Fibroblast of the conjunctiva (primary cell): ENCODE results near the gene GSTM3.
"Not testable (repeated sequence)": the region's sequence is repeated elsewhere in the genome, so short reads cannot be mapped to it uniquely, and the experiment has no call there.

ENCODE experiments used
- DNase-seq: peaks from one replicate; pipeline ENCODE4 v3.0.0-alpha.2; 2010; ENCODE audit warnings: low read depth

GSTM3 gene

DNA sequence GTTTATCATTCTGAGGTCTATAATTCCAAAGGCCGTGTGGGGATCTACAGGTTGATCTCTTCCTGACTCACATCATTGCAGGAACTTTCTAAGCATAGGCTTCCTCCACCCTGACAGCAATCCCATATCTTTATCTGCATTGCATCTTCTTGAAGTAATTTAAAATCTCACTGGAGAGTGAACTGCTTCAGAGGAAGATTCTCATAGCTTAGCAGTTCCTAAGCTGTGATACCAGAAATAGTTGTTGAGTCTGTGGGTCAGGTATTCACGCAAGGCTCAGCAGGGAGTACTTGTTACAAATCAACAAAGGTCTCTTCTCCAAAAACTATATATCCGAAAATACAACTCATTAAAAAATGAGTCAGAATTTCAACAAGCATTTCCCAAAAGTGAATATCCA is 45.7 kb downstream of the GSTM3 start:
- not testable (repeated sequence) for DNase-seq

DNA sequence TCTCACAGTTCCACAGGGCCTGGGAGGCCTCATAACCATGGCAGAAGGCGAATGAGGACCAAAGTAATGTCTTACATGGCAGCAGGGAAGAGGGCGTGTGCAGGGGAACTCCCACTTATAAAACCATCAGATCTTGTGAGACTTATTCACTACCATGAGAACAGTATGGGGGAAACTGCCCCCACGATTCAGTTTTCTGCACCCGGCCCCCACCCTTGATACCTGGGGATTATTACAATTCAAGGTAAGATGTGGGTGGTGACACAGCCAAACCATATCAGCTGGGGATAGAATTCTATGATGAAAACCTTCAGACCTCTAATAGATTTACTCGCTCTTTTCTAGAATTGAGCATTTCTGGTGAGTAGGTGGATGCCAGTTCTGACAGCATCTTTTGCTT is 46.4 kb downstream of the GSTM3 start:
- DNase-seq, result not testable (repeated sequence)

DNA sequence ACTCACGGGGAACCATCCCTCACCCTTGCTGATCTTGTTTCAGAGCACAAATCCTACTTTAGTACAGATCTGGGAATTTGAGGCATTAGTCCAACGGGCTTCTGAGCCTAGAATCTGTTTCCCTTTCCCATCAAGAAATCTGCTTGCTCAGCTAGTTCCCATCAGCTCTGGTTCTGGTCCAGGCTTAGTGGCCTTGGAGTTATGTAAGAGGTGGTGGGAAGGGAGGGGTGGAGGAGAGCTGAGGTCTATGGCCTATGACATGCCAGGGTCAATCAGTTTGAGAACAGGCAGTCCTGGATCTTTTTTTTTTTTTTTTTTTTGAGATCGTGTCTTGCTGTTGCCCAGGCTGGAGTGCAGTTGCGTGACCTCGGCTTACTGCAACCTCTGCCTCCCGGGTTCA is 49.1 kb downstream of the GSTM3 start:
- DNase-seq, result no peak

DNA sequence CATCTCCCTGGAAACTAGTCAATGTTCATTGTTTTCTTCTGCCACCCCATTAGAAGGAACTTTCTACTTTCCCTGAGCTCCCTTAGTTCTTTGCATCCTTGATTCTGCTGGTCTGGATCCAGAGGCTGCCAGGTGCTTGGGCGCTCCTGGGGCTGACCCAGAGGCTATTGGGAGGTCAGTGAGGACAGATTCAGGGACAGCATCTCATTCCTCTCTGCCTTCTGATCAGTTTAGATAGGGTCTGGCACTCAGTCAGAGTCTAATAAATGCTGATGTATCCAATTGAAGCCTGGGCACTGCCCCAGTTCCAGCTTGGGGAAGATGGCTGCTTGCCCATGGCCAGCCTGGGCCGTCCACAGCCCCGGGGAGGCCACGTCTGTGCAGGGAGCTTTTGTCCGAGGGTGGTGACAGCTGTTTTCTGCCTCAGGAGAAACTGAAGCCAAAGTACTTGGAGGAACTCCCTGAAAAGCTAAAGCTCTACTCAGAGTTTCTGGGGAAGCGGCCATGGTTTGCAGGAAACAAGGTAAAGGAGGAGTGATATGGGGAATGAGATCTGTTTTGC is 50.9 kb downstream of the GSTM3 start:
- no peak for DNase-seq

DNA sequence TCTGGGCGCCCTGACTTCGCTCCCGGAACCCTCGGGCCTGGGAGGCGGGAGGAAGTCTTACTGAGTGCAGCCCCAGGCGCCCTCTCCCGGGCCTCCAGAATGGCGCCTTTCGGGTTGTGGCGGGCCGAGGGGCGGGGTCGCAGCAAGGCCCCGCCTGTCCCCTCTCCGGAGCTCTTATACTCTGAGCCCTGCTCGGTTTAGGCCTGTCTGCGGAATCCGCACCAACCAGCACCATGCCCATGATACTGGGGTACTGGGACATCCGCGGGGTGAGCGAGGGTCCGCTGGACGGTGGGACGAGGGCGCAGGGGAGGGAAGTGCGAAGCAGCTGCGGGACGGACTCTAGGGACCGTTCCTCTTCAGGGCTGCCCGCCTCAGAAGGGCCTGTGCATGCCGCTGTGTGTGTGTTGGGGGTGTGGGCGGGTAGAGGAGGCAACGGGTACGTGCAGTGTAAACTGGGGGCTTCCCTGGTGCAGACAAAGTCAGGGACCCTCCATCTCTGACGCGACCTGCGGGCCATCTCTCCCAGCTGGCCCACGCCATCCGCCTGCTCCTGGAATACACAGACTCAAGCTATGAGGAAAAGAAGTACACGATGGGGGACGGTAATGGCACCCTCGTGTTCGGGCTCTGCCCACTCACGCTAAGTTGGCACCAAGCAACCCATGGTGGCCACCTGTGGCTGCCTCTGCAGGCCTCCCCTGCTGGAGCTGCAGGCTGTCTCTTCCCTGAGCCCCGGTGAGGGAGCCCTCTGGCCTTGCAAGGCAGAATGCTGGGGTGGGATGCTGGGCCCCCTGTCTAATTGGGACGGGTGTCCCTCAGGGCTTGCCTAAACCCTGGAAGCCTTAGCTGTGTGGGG is 53.0 kb downstream of the GSTM3 start, which contains the start of gene GSTM1:
GSTM1 (plus strand) TSS at position 177 of the 859 bp plus-strand sequence; CDS start at position 234, 57 bp downstream.
- DNase-seq, result peak; percentile 81

DNA sequence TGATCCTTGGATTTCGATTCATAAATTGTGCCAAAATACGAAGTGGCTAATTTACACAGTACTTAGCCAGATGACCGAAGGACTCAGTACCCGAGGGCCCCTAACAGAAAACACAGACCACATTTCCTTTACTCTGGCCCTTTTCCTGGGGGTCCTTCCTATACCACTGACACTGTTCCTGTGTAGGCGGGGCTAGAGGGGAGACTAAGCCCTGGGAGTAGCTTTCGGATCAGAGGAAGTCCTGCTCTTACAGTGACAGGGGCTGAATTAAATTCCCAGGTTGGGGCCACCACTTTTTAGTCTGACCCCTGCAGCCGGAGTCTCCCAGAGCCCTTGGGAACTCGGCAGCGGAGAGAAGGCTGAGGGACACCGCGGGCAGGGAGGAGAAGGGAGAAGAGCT is 53.7 kb downstream of the GSTM3 start:
- DNase-seq, result not testable (repeated sequence)

DNA sequence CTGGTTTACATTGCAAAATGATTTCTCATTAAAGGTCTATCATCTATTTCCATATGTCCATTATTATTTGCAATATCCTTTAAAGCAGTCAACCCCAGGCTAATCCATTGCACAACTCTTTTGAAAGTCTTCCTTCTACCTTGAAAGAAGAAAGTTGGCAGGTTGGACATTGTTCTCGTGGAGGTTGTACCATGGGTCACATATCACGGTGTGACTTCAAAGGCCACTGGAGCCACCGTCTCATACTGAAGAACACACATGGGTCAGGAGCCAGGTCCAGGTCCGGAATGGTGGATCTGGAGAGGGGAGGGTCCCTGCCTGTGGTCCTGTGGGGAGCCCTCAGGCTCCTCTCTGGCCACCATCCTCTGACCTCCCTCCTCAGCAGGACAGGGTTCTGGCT is 54.9 kb downstream of the GSTM3 start:
- not testable (repeated sequence) for DNase-seq

DNA sequence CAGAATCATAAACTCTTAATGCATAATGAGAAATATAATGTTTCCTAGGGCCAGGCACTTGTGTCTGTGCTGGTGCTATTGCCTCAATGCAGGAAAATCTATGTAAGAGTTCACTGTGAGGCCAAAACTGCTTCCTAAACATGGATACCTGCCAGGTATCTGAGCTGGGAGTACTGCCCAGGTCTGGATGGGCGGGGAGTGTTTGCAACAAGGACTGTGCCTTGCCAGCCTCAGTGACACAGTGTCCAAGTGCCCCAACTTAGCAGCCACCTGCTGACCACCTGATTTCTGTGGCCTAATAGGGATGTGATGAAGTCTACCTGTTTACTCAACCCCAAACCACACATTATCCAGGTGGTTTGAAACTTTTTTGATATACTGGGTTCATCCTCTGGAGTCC is 55.4 kb downstream of the GSTM3 start:
- not testable (repeated sequence) for DNase-seq

DNA sequence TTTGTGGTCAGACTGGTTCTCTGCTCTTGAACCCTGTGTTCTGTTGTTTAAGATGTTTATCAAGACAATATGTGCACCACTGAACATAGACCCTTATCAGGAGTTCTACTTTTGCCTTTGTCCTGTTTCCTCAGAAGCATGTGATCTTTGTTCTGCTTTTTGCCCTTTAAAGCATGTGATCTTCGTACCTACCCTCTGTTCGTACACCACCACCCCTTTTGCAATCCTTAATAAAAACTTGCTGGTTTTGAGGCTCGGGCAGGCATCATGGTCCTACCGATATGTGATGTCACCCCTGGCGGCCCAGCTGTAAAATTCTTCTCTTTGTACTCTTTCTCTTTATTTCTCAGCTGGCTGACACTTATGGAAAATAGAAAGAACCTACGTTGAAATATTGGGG is 56.1 kb downstream of the GSTM3 start:
- not testable (repeated sequence) for DNase-seq
